Endothelial cell of umbilical vein (primary cell): ENCODE measurements around the gene ADD1.

Experiments
- CTCF ChIP-seq, 2 donors: IDR thresholded peaks; 1 replicate in 1 of 2; 2 replicates in 1 of 2; pipeline ENCODE4 v1.5.1; 2011; ENCODE audit warnings: low read length in 2 of 2, mild to moderate bottlenecking in 2 of 2, moderate library complexity in 2 of 2, control low read depth in 1 of 2, inconsistent platforms in 1 of 2, low read depth in 1 of 2; ENCODE audit not compliant: insufficient read depth in 1 of 2; ENCODE audit errors: extremely low read depth in 1 of 2
- POLR2AphosphoS5 ChIP-seq: IDR thresholded peaks from 2 replicates; pipeline ENCODE4 v1.6.1; 2012; ENCODE audit warnings: low read depth, mild to moderate bottlenecking, control low read depth, low read length, moderate library complexity; ENCODE audit not compliant: insufficient read depth
- TF ChIP-seq, protein P1 (sequence below): IDR thresholded peaks from 2 replicates; pipeline ENCODE4 v1.6.1; 2011; ENCODE audit not compliant: insufficient read depth, insufficient read length

DNA sequence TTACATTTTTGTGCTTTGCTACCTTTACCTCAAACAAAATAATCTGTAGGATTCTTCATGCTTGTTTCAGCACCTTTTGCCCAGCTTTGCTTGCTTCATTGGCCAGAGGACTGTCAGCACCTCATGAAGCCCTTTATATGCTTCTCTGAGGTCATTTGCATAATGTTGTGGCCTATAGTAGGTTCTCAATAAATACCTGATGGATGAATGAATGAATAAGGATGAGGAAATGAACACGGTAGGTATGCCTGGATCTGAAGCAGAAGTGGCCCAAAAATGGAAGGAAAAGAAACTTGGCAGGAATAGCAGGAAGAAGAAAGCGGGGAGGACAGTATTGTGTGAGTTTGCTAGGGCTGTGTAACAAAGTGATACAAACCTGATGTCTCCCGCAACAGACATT, 127.6 kb downstream of the ADD1 start:
- TF ChIP-seq CTCF (IDR thresholded peaks at IDR 0.05; ENCODE audit: extremely low read depth in 1 of 2, insufficient read depth in 1 of 2, low read depth in 1 of 2, low read length in 2 of 2) (no peak), POLR2AphosphoS5 (no peak)
- TF ChIP-seq, protein P1, sequence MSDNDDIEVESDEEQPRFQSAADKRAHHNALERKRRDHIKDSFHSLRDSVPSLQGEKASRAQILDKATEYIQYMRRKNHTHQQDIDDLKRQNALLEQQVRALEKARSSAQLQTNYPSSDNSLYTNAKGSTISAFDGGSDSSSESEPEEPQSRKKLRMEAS, result no peak
